RWPE2 (cell line): ENCODE data around the gene ZNF284.
A peak's percentile ranks its signal among the peaks of the same experiment; 100 is the strongest.

Experiments
- ATAC-seq: fragments of 200-7000 bp; cut with Tn5 transposase; 3 replicates; pipeline ENCODE4 v1.9.1; 2021; ENCODE audit warnings: low read depth
- DNase-seq: peaks from one replicate; pipeline ENCODE4 v3.0.0-alpha.2; 2020; ENCODE audit warnings: low spot score
- H3K27ac ChIP-seq: fragments of 450-650 bp; 2 replicates; pipeline ENCODE4 v1.5.1; 2017; ENCODE audit warnings: mild to moderate bottlenecking; ENCODE audit not compliant: poor library complexity, severe bottlenecking
- H3K27me3 ChIP-seq: fragments of 250-450 bp; sonication (Bioruptor Pico); 2 replicates; pipeline ENCODE4 v1.5.1; 2021; ENCODE audit warnings: mild to moderate bottlenecking, moderate library complexity; ENCODE audit not compliant: insufficient read depth, poor library complexity, severe bottlenecking
- H3K36me3 ChIP-seq: fragments of 250-450 bp; sonication (Bioruptor Pico); 2 replicates; pipeline ENCODE4 v1.5.1; 2020; ENCODE audit warnings: low read depth, mild to moderate bottlenecking, moderate library complexity
- H3K4me1 ChIP-seq: fragments of 250-450 bp; sonication (Bioruptor Pico); 2 replicates; pipeline ENCODE4 v1.5.1; 2021; ENCODE audit warnings: mild to moderate bottlenecking, moderate library complexity; ENCODE audit not compliant: insufficient read depth, poor library complexity, severe bottlenecking
- H3K4me3 ChIP-seq: fragments of 250-450 bp; sonication (Bioruptor Pico); 2 replicates; pipeline ENCODE4 v1.5.1; 2021; ENCODE audit warnings: mild to moderate bottlenecking, moderate library complexity; ENCODE audit not compliant: severe bottlenecking
- H3K9me3 ChIP-seq: fragments of 250-450 bp; sonication (Bioruptor Pico); 2 replicates; pipeline ENCODE4 v1.5.1; 2021; ENCODE audit warnings: mild to moderate bottlenecking, moderate library complexity; ENCODE audit not compliant: severe bottlenecking
- TF ChIP-seq, protein P1 (sequence below): fragments of 450-650 bp; IDR thresholded peaks from one replicate; pipeline ENCODE4 v1.5.1; 2017; ENCODE audit warnings: mild to moderate bottlenecking, moderate library complexity; ENCODE audit not compliant: poor library complexity, severe bottlenecking

Gene ZNF284

GRCh38 chr19:44107751-44108150 lies 35.8 kb downstream of the ZNF284 start:
- DNase-seq (no peak), ATAC-seq (no peak)
- Histone ChIP-seq H3K4me1 (no peaks in the 10 kb centered on the region), H3K4me3 (no peak overlapping the region), H3K27me3 (no peaks in the 10 kb centered on the region), H3K36me3 (peaks cover 48% of the 10 kb centered on the region), H3K27ac (no peak overlapping the region), H3K9me3 (peaks cover 8% of the 10 kb centered on the region)
- TF ChIP-seq, protein P1, sequence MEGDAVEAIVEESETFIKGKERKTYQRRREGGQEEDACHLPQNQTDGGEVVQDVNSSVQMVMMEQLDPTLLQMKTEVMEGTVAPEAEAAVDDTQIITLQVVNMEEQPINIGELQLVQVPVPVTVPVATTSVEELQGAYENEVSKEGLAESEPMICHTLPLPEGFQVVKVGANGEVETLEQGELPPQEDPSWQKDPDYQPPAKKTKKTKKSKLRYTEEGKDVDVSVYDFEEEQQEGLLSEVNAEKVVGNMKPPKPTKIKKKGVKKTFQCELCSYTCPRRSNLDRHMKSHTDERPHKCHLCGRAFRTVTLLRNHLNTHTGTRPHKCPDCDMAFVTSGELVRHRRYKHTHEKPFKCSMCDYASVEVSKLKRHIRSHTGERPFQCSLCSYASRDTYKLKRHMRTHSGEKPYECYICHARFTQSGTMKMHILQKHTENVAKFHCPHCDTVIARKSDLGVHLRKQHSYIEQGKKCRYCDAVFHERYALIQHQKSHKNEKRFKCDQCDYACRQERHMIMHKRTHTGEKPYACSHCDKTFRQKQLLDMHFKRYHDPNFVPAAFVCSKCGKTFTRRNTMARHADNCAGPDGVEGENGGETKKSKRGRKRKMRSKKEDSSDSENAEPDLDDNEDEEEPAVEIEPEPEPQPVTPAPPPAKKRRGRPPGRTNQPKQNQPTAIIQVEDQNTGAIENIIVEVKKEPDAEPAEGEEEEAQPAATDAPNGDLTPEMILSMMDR = no peak

DNA sequence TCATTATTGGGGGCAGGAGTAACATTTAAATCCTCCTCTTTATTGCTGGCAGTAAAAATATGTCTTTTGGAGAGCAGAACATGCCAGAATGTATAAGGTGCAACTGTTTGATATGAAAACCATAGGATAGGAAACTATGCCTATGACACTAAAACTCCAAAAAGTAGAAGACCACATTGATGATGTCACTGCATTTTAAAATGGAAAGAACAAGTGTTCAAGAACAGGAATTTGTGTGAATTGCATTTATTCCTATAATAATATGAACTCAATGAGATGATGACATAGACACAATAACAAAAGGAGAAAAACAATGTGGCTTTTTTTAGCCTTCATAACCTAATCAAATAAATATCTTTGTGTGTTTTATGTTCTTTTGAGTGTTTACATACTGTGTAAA lies 37.5 kb downstream of the ZNF284 start:
- Histone ChIP-seq H3K36me3 (peaks cover 31% of the 10 kb centered on the region), H3K27me3 (no peaks in the 10 kb centered on the region), H3K27ac (no peak overlapping the region), H3K4me3 (no peak overlapping the region), H3K4me1 (no peaks in the 10 kb centered on the region), H3K9me3 (peaks cover 8% of the 10 kb centered on the region)
- DNase-seq (no peak), ATAC-seq (no peak)
- TF ChIP-seq, protein P1 = no peak

DNA sequence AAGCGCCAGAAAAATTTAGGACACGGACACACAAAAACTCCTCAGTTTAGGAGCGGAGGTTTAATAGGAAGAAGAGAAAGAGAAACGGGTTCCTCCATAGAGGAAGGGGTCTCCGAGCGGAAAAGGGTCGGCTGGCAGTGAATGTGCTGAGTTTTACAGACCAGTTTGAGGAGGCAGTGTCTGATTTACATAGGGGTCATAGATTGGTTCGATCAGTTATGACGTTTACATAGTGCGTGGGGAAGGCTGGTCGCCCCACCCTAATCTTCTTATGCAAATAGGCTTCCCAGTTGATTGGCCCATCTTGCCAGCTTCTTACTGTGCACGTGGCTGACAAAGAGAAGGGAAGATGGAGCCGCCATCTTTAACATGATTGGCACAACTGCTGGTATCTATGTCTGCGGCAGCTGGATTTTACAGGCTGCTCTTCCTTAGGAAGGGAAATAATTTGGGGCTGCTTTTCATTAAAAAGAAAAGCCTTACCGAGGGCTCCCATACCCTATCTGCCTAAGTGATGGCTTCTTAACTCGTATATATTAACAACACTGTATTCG lies 40.0 kb downstream of the ZNF284 start:
- Histone ChIP-seq H3K4me1 (no peaks in the 10 kb centered on the region), H3K27ac (peak overlapping the region; percentile 30), H3K4me3 (peak overlapping the region; percentile 74), H3K27me3 (no peaks in the 10 kb centered on the region), H3K36me3 (peaks cover 16% of the 10 kb centered on the region), H3K9me3 (peaks cover 2% of the 10 kb centered on the region)
- peak; percentile 64 for DNase-seq
- TF ChIP-seq, protein P1 = no peak
- peak; percentile 55 for ATAC-seq

- Histone ChIP-seq H3K4me1 (no peaks in the 10 kb centered on the region), H3K9me3 (no peaks in the 10 kb centered on the region), H3K27ac (peak overlapping the region; percentile 30), H3K4me3 (peak overlapping the region; percentile 74), H3K27me3 (no peaks in the 10 kb centered on the region), H3K36me3 (peaks cover 13% of the 10 kb centered on the region)
- DNase-seq (no peak), ATAC-seq (peak; percentile 11)
- TF ChIP-seq, protein P1 = no peak
These were observed 40.8 kb downstream of the ZNF284 start for GRCh38 chr19:44112802-44113137.

DNA sequence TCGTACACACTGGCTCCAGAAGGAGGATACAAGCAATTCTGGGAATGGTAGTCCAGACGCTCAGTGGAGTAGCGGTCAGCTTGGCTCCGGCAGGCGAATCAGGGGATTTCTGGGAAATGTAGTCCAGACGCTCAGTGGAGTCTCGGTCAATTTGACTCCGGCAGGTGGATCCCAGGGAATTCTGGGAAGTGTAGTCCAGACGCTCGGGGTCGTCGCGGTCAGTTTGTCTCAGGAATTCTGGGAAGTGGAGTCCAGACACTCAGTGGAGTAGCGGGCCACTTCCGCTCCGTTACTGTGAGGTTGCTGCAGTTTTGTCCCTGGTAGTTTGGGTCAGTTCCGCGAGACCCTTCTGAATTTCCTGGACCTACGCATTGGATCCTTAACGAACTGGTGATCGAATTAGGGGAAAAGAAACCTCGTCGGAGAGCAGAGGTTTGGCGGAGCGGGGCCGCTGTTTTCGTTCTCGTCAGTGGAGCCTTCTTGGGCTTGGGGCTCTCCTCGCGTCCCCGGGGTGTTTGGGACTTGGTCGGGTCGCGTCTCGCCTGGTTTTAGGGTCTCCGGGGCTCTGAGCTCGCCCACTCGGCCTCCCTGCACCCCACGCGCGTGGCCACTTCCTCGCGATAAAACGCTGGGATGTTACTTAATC lies 41.3 kb downstream of the ZNF284 start, which contains the start of gene ZNF225:
ZNF225 (plus strand) TSS at position 262 of the 646 bp plus-strand sequence. CDS start 2,429 bp downstream, outside the sequence.
- Histone ChIP-seq H3K4me1 (no peaks in the 10 kb centered on the region), H3K4me3 (peak within 1 kb of the TSS; percentile 74), H3K36me3 (peaks cover 14% of the 10 kb centered on the region), H3K27ac (peak within 1 kb of the TSS; percentile 30), H3K27me3 (no peaks in the 10 kb centered on the region), H3K9me3 (no peaks in the 10 kb centered on the region)
- TF ChIP-seq, protein P1 = no peak
- peak; percentile 94 for DNase-seq
- ATAC-seq = peak; percentile 96
